B cell (primary cell): ENCODE data around the gene BUB1B. TPM values are rescaled to one million over a fixed set of nuclear protein-coding genes. Genes with fewer than 3 reads are reported as not detected.

ENCODE experiments used
- ATAC-seq: fragments of 200-7000 bp; cut with Tn5 transposase; one replicate; pipeline ENCODE4 v1.10.0; 2021; ENCODE audit warnings: low read depth, mild to moderate bottlenecking, moderate number of reproducible peaks, moderate library complexity
- CTCF ChIA-PET: fragments of 350-600 bp; sonication (Branson Sonifier 250); formaldehyde crosslinking; loops from one replicate; lab custom pipeline; 2021; ENCODE audit warnings: antibody characterized with exemption, inconsistent platforms; lab: Charles Lee
- POLR2A ChIA-PET: fragments of 350-600 bp; sonication (Branson Sonifier 250); formaldehyde crosslinking; loops from one replicate; lab custom pipeline; 2021; ENCODE audit warnings: antibody characterized with exemption; lab: Charles Lee
- DNase-seq: peaks from one replicate; pipeline ENCODE4 v3.0.0; 2013
- H2AFZ ChIP-seq: 2 replicates; pipeline ENCODE4 v1.6.1; 2012; ENCODE audit warnings: mild to moderate bottlenecking, low read depth, low read length; ENCODE audit not compliant: insufficient read depth, poor library complexity, severe bottlenecking
- H3K27ac ChIP-seq, 2 donors: 1 replicate in 1 of 2; 2 replicates in 1 of 2; pipeline ENCODE4 v1.5.1; 2012 to 2013; ENCODE audit warnings: low read length in 2 of 2, mild to moderate bottlenecking in 2 of 2, moderate library complexity in 1 of 2
- H3K27me3 ChIP-seq, 4 experiments: fragments of 200-600 bp in 1 of 4; sonication (generic) in 1 of 4; replicated peaks in 1 of 4; 1 replicate in 2 of 4; 2 replicates in 2 of 4; pipeline versions ENCODE4 v1.6.1 to v1.7.0; 2013 to 2016; ENCODE audit warnings: low read length in 3 of 4, mild to moderate bottlenecking in 2 of 4, mixed read lengths in 1 of 4, moderate library complexity in 1 of 4; ENCODE audit not compliant: insufficient read depth in 4 of 4, control insufficient read depth in 3 of 4; ENCODE audit errors: control extremely low read depth in 1 of 4
- H3K36me3 ChIP-seq, 2 experiments: replicated peaks in 1 of 2; 1 replicate in 1 of 2; 2 replicates in 1 of 2; pipeline versions ENCODE4 v1.6.1 to v1.7.1; 2013; ENCODE audit warnings: low read length in 1 of 2; ENCODE audit not compliant: insufficient read depth in 2 of 2, control insufficient read depth in 1 of 2; ENCODE audit errors: control extremely low read depth in 1 of 2, extremely low read depth in 1 of 2
- H3K4me1 ChIP-seq, 2 donors: fragments of 200-600 bp in 1 of 2; sonication (generic) in 1 of 2; 1 replicate in 1 of 2; 2 replicates in 1 of 2; pipeline versions ENCODE4 v1.5.1 to v1.6.1; 2013 to 2017; ENCODE audit warnings: low read length in 2 of 2; ENCODE audit not compliant: control insufficient read depth in 2 of 2, insufficient read depth in 2 of 2
- H3K4me2 ChIP-seq: replicated peaks from 2 replicates; pipeline ENCODE3; 2012; ENCODE audit warnings: mild to moderate bottlenecking, low read depth, low read length; ENCODE audit not compliant: poor library complexity, severe bottlenecking
- H3K4me3 ChIP-seq, 5 experiments: fragments of 200-600 bp in 1 of 5; sonication (generic) in 1 of 5; 1 replicate in 3 of 5; 2 replicates in 2 of 5; pipeline versions ENCODE4 v1.5.1 to v1.7.0; 2011 to 2016; ENCODE audit warnings: low read length in 4 of 5, mild to moderate bottlenecking in 4 of 5, low read depth in 2 of 5, control low read depth in 1 of 5, moderate library complexity in 1 of 5; ENCODE audit not compliant: insufficient read depth in 1 of 5; ENCODE audit errors: control extremely low read depth in 1 of 5, extremely low read depth in 1 of 5
- H3K79me2 ChIP-seq: fragments of 200-600 bp; sonication (generic); one replicate; pipeline ENCODE4 v1.6.0; 2016; ENCODE audit warnings: low read length; ENCODE audit not compliant: control insufficient read depth, insufficient read depth
- H3K9ac ChIP-seq: fragments of 200-600 bp; sonication (generic); 2 replicates; pipeline ENCODE4 v1.6.1; 2017; ENCODE audit warnings: mild to moderate bottlenecking, low read length, moderate library complexity
- H3K9me3 ChIP-seq, 3 donors: one replicate each; pipeline versions ENCODE4 v1.6.1 to v1.7.1; 2013; ENCODE audit warnings: low read length in 2 of 3; ENCODE audit not compliant: control insufficient read depth in 2 of 3, insufficient read depth in 1 of 3; ENCODE audit errors: control extremely low read depth in 1 of 3
- H4K20me1 ChIP-seq: 2 replicates; pipeline ENCODE4 v1.6.0; 2012; ENCODE audit warnings: mild to moderate bottlenecking, low read length; ENCODE audit not compliant: insufficient read depth, control insufficient read depth, poor library complexity, severe bottlenecking
- H3K27ac Mint-ChIP-seq: one replicate; pipeline ENCODE4 v1.8.0; 2021; ENCODE audit warnings: mixed read lengths
- H3K27me3 Mint-ChIP-seq: one replicate; pipeline ENCODE4 v1.8.0; 2021; ENCODE audit warnings: mixed read lengths
- H3K4me1 Mint-ChIP-seq: one replicate; pipeline ENCODE4 v1.8.0; 2021; ENCODE audit warnings: mixed read lengths
- H3K4me3 Mint-ChIP-seq: one replicate; pipeline ENCODE4 v1.8.0; 2021; ENCODE audit warnings: mixed read lengths
- H3K9me3 Mint-ChIP-seq: one replicate; pipeline ENCODE4 v1.8.0; 2022; ENCODE audit warnings: mixed read lengths; ENCODE audit not compliant: insufficient read depth
- CTCF ChIP-seq: fragments of 200-600 bp; IDR thresholded peaks from one replicate; pipeline ENCODE4 v1.8.0; 2022; ENCODE audit warnings: antibody characterized with exemption, mild to moderate bottlenecking
- EZH2 ChIP-seq: IDR thresholded peaks from 2 replicates; pipeline ENCODE4 v1.6.1; 2012; ENCODE audit warnings: borderline replicate concordance, low read depth, mild to moderate bottlenecking, moderate library complexity, low read length; ENCODE audit not compliant: insufficient read depth, poor library complexity, severe bottlenecking
- WGBS: methylation state at CpG from one replicate; pipeline ENCODE4 v1.1.5; 2013; ENCODE audit warnings: missing lambda C conversion rate; ENCODE audit not compliant: insufficient coverage; 5-methylcytosine and 5-hydroxymethylcytosine counted together
- intact Hi-C: fragments of 100-400 bp; cut with micrococcal nuclease; formaldehyde crosslinking; loops from one replicate; pipeline ENCODE4 v1.10.0; 2022
- polyA plus RNA-seq: library from polyadenylated mRNA; depleted of rRNA; stranded (reverse); fragments of >200 nt; gene quantifications from 2 replicates; pipeline ENCODE4 v1.2.3, GENCODE V29; 2012
- total RNA-seq, 2 donors: library from RNA; stranded (reverse); fragments of 120-200 nt in 1 of 2; gene quantifications; 1 replicate in 1 of 2; 2 replicates in 1 of 2; pipeline versions ENCODE4 v1.2.3 to v1.2.4, GENCODE V29; 2013 to 2022

The BUB1B gene
- total and polyA plus RNA-seq, 2 donors (not counting 1 experiment from before 2014, with no cell fraction given) = 0.70 to 4.4 TPM

- no peaks in the 10 kb centered on the region for H3K36me3 ChIP-seq
- H3K9me3 ChIP-seq = no peaks in the 10 kb centered on the region
- Mint-ChIP-seq H3K27ac (no peak overlapping the region), H3K4me1 (no peaks in the 10 kb centered on the region), H3K4me3 (no peak overlapping the region), H3K9me3 (no peaks in the 10 kb centered on the region), H3K27me3 (no peaks in the 10 kb centered on the region)
- no peak overlapping the region for H3K4me3 ChIP-seq
- no peaks in the 10 kb centered on the region for H3K79me2 ChIP-seq
- H3K4me1 ChIP-seq = no peaks in the 10 kb centered on the region
- no peaks in the 10 kb centered on the region for H3K27me3 ChIP-seq
- no peaks in the 10 kb centered on the region for H4K20me1 ChIP-seq
- TF ChIP-seq CTCF = no peak
- TF ChIP-seq EZH2 = no peak
- H3K9ac ChIP-seq = no peak overlapping the region
- H3K4me2 ChIP-seq = no peak overlapping the region
- intact Hi-C loops = no loop called here
- ATAC-seq = no peak
- ChIA-PET POLR2A (no interaction called here), CTCF (interaction anchor here (1.2 kb wide), 2 partner anchors 28 to 97 kb away, joined by 3 read pairs; no protein-coding TSS in a partner anchor)
- WGBS = 100% methylated on average over 1 of the region's 5 CpGs
- H2AFZ ChIP-seq = no peak overlapping the region
- no peak for DNase-seq
- no peak overlapping the region for H3K27ac ChIP-seq
Measured at GRCh38 chr15:40142428-40142827, 18.4 kb upstream of the BUB1B start.

GRCh38 chr15:40146037-40146436 lies 14.8 kb upstream of the BUB1B start:
- H3K4me1 Mint-ChIP-seq = no peaks in the 10 kb centered on the region
- H3K4me1 ChIP-seq = no peaks in the 10 kb centered on the region
- ChIA-PET POLR2A (no interaction called here), CTCF (no interaction called here)
- H3K27ac Mint-ChIP-seq = no peak overlapping the region
- H2AFZ ChIP-seq = no peak overlapping the region
- intact Hi-C loops = no loop called here
- no peaks in the 10 kb centered on the region for H3K9me3 ChIP-seq
- no peaks in the 10 kb centered on the region for H3K9me3 Mint-ChIP-seq
- no peak overlapping the region for H3K27ac ChIP-seq
- H4K20me1 ChIP-seq = no peaks in the 10 kb centered on the region
- H3K9ac ChIP-seq = no peak overlapping the region
- DNase-seq (no peak), ATAC-seq (no peak)
- no peaks in the 10 kb centered on the region for H3K36me3 ChIP-seq
- TF ChIP-seq EZH2 (no peak), CTCF (no peak)
- H3K4me3 Mint-ChIP-seq = no peak overlapping the region
- no peak overlapping the region for H3K4me3 ChIP-seq
- H3K79me2 ChIP-seq = no peaks in the 10 kb centered on the region
- 93% methylated on average over 4 of the region's 4 CpGs for WGBS
- H3K4me2 ChIP-seq = no peak overlapping the region
- peaks cover 0 to 2% (median 0%) of the 10 kb centered on the region in 4 experiments for H3K27me3 ChIP-seq
- no peaks in the 10 kb centered on the region for H3K27me3 Mint-ChIP-seq
